HAP-1 (cell line): ENCODE results near the gene EPB41L5.

ENCODE experiments used
- DNase-seq, 2 experiments: peaks; one replicate each; pipeline ENCODE4 v3.0.0-alpha.2; 2016 to 2020; ENCODE audit warnings: low spot score in 2 of 2
- H3K27me3 ChIP-seq: fragments of 250-450 bp; sonication (Bioruptor Pico); 2 replicates; pipeline ENCODE4 v1.5.1; 2020; ENCODE audit warnings: low read depth, mild to moderate bottlenecking, moderate library complexity
- H3K36me3 ChIP-seq: fragments of 250-450 bp; sonication (Bioruptor Pico); replicated peaks from 2 replicates; pipeline ENCODE4 v1.5.1; 2020; ENCODE audit warnings: mild to moderate bottlenecking
- H3K4me1 ChIP-seq: fragments of 250-450 bp; sonication (Bioruptor Pico); 2 replicates; pipeline ENCODE4 v1.5.1; 2020; ENCODE audit warnings: mild to moderate bottlenecking
- H3K4me3 ChIP-seq: fragments of 250-450 bp; sonication (Bioruptor Pico); 2 replicates; pipeline ENCODE4 v1.5.1; 2020; ENCODE audit warnings: mild to moderate bottlenecking, moderate library complexity
- H3K9me3 ChIP-seq: fragments of 250-450 bp; sonication (Bioruptor Pico); 2 replicates; pipeline ENCODE4 v1.5.1; 2020; ENCODE audit warnings: mild to moderate bottlenecking, moderate library complexity
- in situ Hi-C: fragments of 300-500 bp; cut with MboI; formaldehyde crosslinking; loops from 3 replicates; pipeline ENCODE4 v1.14.3; 2020; ENCODE audit warnings: low sequenced_read_pairs, inconsistent platforms, mixed read lengths

The EPB41L5 gene

GRCh38 chr2:120227111-120227991, 214.5 kb downstream of the EPB41L5 start:
- peaks cover 3% of the 10 kb centered on the region for H3K36me3 ChIP-seq
- H3K4me1 ChIP-seq, result peaks cover 10% of the 10 kb centered on the region
- H3K27me3 ChIP-seq, result no peaks in the 10 kb centered on the region
- H3K9me3 ChIP-seq, result 0 out of 2 replicates have a peak, but pooled peaks cover 3% of the 10 kb centered on the region
- H3K4me3 ChIP-seq, result no peak overlapping the region
- in situ Hi-C loops, result no loop called here
- no peak for DNase-seq

- H3K27me3 ChIP-seq, result no peaks in the 10 kb centered on the region
- DNase-seq, result no peak
- in situ Hi-C loops, result no loop called here
- no peaks in the 10 kb centered on the region for H3K36me3 ChIP-seq
- no peak overlapping the region for H3K4me3 ChIP-seq
- H3K9me3 ChIP-seq, result no peaks in the 10 kb centered on the region
- H3K4me1 ChIP-seq, result peaks cover 4% of the 10 kb centered on the region
These were observed 215.6 kb downstream of the EPB41L5 start for GRCh38 chr2:120228503-120228902.
